Hepatocyte (in vitro differentiated cells): Measurements from ENCODE around the gene PIGL.

Experiments
- EZH2 ChIP-seq: fragments of 200-600 bp; sonication (generic); IDR thresholded peaks from 2 replicates; pipeline ENCODE4 v1.6.1; 2016; ENCODE audit warnings: antibody characterized with exemption, mild to moderate bottlenecking, borderline replicate concordance
- TF ChIP-seq, protein P1 (sequence below): fragments of 200-600 bp; sonication (generic); IDR thresholded peaks from 2 replicates; pipeline ENCODE4 v1.5.1; 2016; ENCODE audit warnings: antibody characterized with exemption, mild to moderate bottlenecking; ENCODE audit not compliant: poor library complexity

DNA sequence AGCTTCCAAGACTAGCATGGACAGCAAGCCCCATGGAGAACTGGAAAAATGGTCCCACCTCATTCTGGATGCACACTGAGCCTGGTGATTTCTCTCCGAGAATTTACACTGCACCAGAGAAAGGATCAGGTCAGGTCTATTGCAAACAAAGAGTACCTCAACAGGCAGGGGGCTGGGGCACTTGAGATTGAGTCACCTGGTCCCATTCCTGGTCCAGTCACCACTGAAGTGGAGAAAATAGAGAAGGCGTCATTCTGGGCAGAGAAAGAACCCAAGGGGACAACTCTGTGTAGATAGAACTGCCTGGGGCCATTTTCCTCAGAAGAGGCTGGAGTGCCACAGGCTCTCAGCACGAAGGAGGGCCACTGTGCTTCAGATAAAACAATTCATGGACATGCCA is 97.8 kb downstream of the PIGL start:
- TF ChIP-seq, protein P1, sequence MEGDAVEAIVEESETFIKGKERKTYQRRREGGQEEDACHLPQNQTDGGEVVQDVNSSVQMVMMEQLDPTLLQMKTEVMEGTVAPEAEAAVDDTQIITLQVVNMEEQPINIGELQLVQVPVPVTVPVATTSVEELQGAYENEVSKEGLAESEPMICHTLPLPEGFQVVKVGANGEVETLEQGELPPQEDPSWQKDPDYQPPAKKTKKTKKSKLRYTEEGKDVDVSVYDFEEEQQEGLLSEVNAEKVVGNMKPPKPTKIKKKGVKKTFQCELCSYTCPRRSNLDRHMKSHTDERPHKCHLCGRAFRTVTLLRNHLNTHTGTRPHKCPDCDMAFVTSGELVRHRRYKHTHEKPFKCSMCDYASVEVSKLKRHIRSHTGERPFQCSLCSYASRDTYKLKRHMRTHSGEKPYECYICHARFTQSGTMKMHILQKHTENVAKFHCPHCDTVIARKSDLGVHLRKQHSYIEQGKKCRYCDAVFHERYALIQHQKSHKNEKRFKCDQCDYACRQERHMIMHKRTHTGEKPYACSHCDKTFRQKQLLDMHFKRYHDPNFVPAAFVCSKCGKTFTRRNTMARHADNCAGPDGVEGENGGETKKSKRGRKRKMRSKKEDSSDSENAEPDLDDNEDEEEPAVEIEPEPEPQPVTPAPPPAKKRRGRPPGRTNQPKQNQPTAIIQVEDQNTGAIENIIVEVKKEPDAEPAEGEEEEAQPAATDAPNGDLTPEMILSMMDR, result no peak
- TF ChIP-seq EZH2, result no peak
